H1 (cell line): ENCODE results near the gene SLC25A39. TPM values are rescaled to one million over a fixed set of nuclear protein-coding genes. Genes with fewer than 3 reads are reported as not detected.

ENCODE experiments used
- CTCF ChIA-PET: fragments of 300-600 bp; sonication (Branson Sonifier 250); formaldehyde crosslinking; loops from one replicate; lab custom pipeline; 2021; ENCODE audit not compliant: partially characterized antibody; lab: Charles Lee
- POLR2A ChIA-PET: fragments of 300-600 bp; sonication (Branson Sonifier 250); formaldehyde crosslinking; loops from one replicate; lab custom pipeline; 2021; ENCODE audit warnings: inconsistent platforms; ENCODE audit not compliant: partially characterized antibody; lab: Charles Lee
- DNase-seq, 2 experiments: peaks; one replicate each; pipeline versions ENCODE4 v3.0.0 to v3.0.0-alpha.2; 2010 to 2022; ENCODE audit warnings: low spot score in 2 of 2, low read depth in 1 of 2, mixed read lengths in 1 of 2
- FAIRE-seq: peaks from 2 replicates; lab custom pipeline; 2011; peaks lifted over from hg19 to GRCh38; lab: Jason Lieb, UNC
- H2AFZ ChIP-seq: 2 replicates; pipeline ENCODE4 v1.8.1; 2012; ENCODE audit warnings: low read length, inconsistent platforms
- H2AK5ac ChIP-seq: 2 replicates; pipeline ENCODE4 v1.6.1; 2013; ENCODE audit warnings: low read depth, low read length
- H2BK120ac ChIP-seq: replicated peaks from 2 replicates; pipeline ENCODE3; 2013; ENCODE audit warnings: low read depth, low read length, inconsistent platforms
- H2BK12ac ChIP-seq: 2 replicates; pipeline ENCODE4 v1.6.1; 2013; ENCODE audit warnings: low read depth, low read length
- H2BK15ac ChIP-seq: 2 replicates; pipeline ENCODE4 v1.6.1; 2013; ENCODE audit warnings: low read length
- H2BK20ac ChIP-seq: 2 replicates; pipeline ENCODE4 v1.6.1; 2013; ENCODE audit warnings: low read length
- H2BK5ac ChIP-seq: 2 replicates; pipeline ENCODE4 v1.6.1; 2013; ENCODE audit warnings: low read depth, low read length
- H3K14ac ChIP-seq: 2 replicates; pipeline ENCODE4 v1.6.1; 2013; ENCODE audit warnings: inconsistent platforms; ENCODE audit not compliant: insufficient read length
- H3K18ac ChIP-seq: 2 replicates; pipeline ENCODE4 v1.6.1; 2013; ENCODE audit warnings: low read length; ENCODE audit errors: extremely low read depth
- H3K23ac ChIP-seq: 2 replicates; pipeline ENCODE4 v1.6.1; 2013; ENCODE audit warnings: inconsistent platforms; ENCODE audit not compliant: insufficient read length
- H3K23me2 ChIP-seq: 2 replicates; pipeline ENCODE4 v1.6.1; 2013; ENCODE audit warnings: low read depth, low read length
- H3K27ac ChIP-seq: 2 replicates; pipeline ENCODE4 v1.6.1; 2011; ENCODE audit warnings: low read depth, low read length, inconsistent platforms
- H3K27me3 ChIP-seq, 4 experiments: replicated peaks in 1 of 4; 1 replicate in 1 of 4; 2 replicates in 3 of 4; pipeline versions ENCODE4 v1.6.1 to v1.8.1; 2011 to 2013; ENCODE audit warnings: low read length in 3 of 4, mild to moderate bottlenecking in 3 of 4, inconsistent platforms in 2 of 4, mixed read lengths in 2 of 4, moderate library complexity in 1 of 4; ENCODE audit not compliant: control insufficient read depth in 3 of 4, insufficient read depth in 3 of 4; ENCODE audit errors: extremely low read depth in 1 of 4
- H3K36me3 ChIP-seq, 4 experiments: 2 replicates each; pipeline versions ENCODE4 v1.6.1 to v1.8.1; 2011 to 2013; ENCODE audit warnings: mild to moderate bottlenecking in 4 of 4, low read length in 3 of 4, moderate library complexity in 2 of 4, control low read depth in 1 of 4, inconsistent platforms in 1 of 4; ENCODE audit not compliant: insufficient read depth in 4 of 4, control insufficient read depth in 2 of 4
- H3K4ac ChIP-seq: replicated peaks from 2 replicates; pipeline ENCODE3; 2013; ENCODE audit warnings: low read length, low read depth, mixed read lengths, inconsistent platforms; ENCODE audit not compliant: insufficient read length
- H3K4me1 ChIP-seq, 4 experiments: replicated peaks in 1 of 4; 1 replicate in 1 of 4; 2 replicates in 3 of 4; pipeline versions ENCODE4 v1.6.1 to v1.8.1; 2011 to 2013; ENCODE audit warnings: low read length in 3 of 4, inconsistent platforms in 2 of 4, mixed read lengths in 1 of 4; ENCODE audit not compliant: insufficient read depth in 4 of 4, control insufficient read depth in 3 of 4
- H3K4me2 ChIP-seq, 2 experiments: 2 replicates each; pipeline versions ENCODE4 v1.6.1 to v1.8.1; 2011 to 2013; ENCODE audit warnings: low read depth in 2 of 2, low read length in 2 of 2, control low read depth in 1 of 2, inconsistent platforms in 1 of 2, mild to moderate bottlenecking in 1 of 2; ENCODE audit not compliant: insufficient read depth in 1 of 2
- H3K4me3 ChIP-seq, 4 experiments: fragments of 200-600, 300-600 bp in 1 of 4; sonication (generic), shearing (Covaris generic), sonication (Bioruptor Twin) in 1 of 4; 2 replicates each; pipeline versions ENCODE4 v1.5.1 to v1.8.1; 2011 to 2016; ENCODE audit warnings: low read length in 4 of 4, low read depth in 3 of 4, control low read depth in 2 of 4, inconsistent platforms in 2 of 4, mild to moderate bottlenecking in 2 of 4, mixed read lengths in 1 of 4, moderate library complexity in 1 of 4; ENCODE audit not compliant: insufficient read depth in 2 of 4; ENCODE audit errors: extremely low read depth in 1 of 4
- H3K56ac ChIP-seq: replicated peaks from 2 replicates; pipeline ENCODE3; 2013; ENCODE audit warnings: low read depth, mild to moderate bottlenecking, mixed read lengths, low read length, inconsistent platforms; ENCODE audit not compliant: insufficient read length
- H3K79me1 ChIP-seq: 2 replicates; pipeline ENCODE4 v1.6.1; 2013; ENCODE audit warnings: low read depth, low read length, control low read depth
- H3K79me2 ChIP-seq, 2 experiments: 2 replicates each; pipeline versions ENCODE4 v1.6.1 to v1.8.1; 2012 to 2013; ENCODE audit warnings: low read length in 2 of 2, mild to moderate bottlenecking in 2 of 2, inconsistent platforms in 1 of 2; ENCODE audit not compliant: insufficient read depth in 2 of 2, control insufficient read depth in 1 of 2
- H3K9ac ChIP-seq, 4 experiments: replicated peaks in 1 of 4; 1 replicate in 1 of 4; 2 replicates in 3 of 4; pipeline versions ENCODE4 v1.6.1 to v1.8.1; 2011 to 2013; ENCODE audit warnings: low read depth in 3 of 4, low read length in 3 of 4, control low read depth in 2 of 4, mild to moderate bottlenecking in 2 of 4, moderate library complexity in 2 of 4, inconsistent platforms in 1 of 4; ENCODE audit errors: extremely low read depth in 1 of 4
- H3K9me3 ChIP-seq, 2 experiments: 2 replicates each; pipeline versions ENCODE4 v1.6.1 to v1.8.1; 2012 to 2013; ENCODE audit warnings: mild to moderate bottlenecking in 2 of 2, moderate library complexity in 2 of 2, control low read depth in 1 of 2, inconsistent platforms in 1 of 2, low read depth in 1 of 2, low read length in 1 of 2, mixed read lengths in 1 of 2; ENCODE audit not compliant: insufficient read depth in 2 of 2
- H4K20me1 ChIP-seq, 2 experiments: replicated peaks in 1 of 2; 2 replicates each; pipeline versions ENCODE3 to v1.8.1; 2011 to 2013; ENCODE audit warnings: inconsistent platforms in 2 of 2, low read length in 2 of 2, mild to moderate bottlenecking in 1 of 2; ENCODE audit not compliant: insufficient read depth in 2 of 2, control insufficient read depth in 1 of 2
- H4K5ac ChIP-seq: 2 replicates; pipeline ENCODE4 v1.6.1; 2013; ENCODE audit warnings: low read length, low read depth, mixed read lengths, inconsistent platforms; ENCODE audit not compliant: insufficient read length
- H4K8ac ChIP-seq: 2 replicates; pipeline ENCODE4 v1.8.0; 2013; ENCODE audit warnings: mild to moderate bottlenecking, moderate library complexity, low read length, inconsistent platforms; ENCODE audit not compliant: insufficient read depth; ENCODE audit errors: extremely low read depth
- H4K91ac ChIP-seq: replicated peaks from 2 replicates; pipeline ENCODE3; 2013; ENCODE audit warnings: low read length, mixed read lengths, inconsistent platforms; ENCODE audit not compliant: insufficient read length
- GTF2F1 ChIP-seq: IDR thresholded peaks from 2 replicates; pipeline ENCODE4 v1.6.1; 2012; ENCODE audit warnings: low read depth, low read length, improper control_type of control experiment, borderline replicate concordance
- KDM1A ChIP-seq: fragments of 200-600, 300-600 bp; sonication (generic); IDR thresholded peaks from 2 replicates; pipeline ENCODE4 v1.7.1; 2016; ENCODE audit warnings: mild to moderate bottlenecking, low read length, borderline replicate concordance
- RXRA ChIP-seq: IDR thresholded peaks from 2 replicates; pipeline ENCODE4 v1.6.1; 2011; ENCODE audit warnings: low read depth, mild to moderate bottlenecking, low read length, moderate library complexity; ENCODE audit not compliant: insufficient read depth
- SIRT6 ChIP-seq: IDR thresholded peaks from one replicate; pipeline ENCODE4 v1.7.1; 2012; ENCODE audit warnings: low read length, inconsistent platforms
- TAF1 ChIP-seq: IDR thresholded peaks from 2 replicates; pipeline ENCODE4 v1.6.1; 2011; ENCODE audit warnings: mild to moderate bottlenecking, low read depth, low read length
- TCF12 ChIP-seq: IDR thresholded peaks from 2 replicates; pipeline ENCODE4 v1.6.1; 2011; ENCODE audit warnings: low read depth, mild to moderate bottlenecking, low read length
- WGBS, 2 experiments: shearing (Covaris generic) in 1 of 2; methylation state at CpG; one replicate each; pipeline versions ENCODE4 v1.1.6 to v1.1.7; 2013 to 2015; ENCODE audit warnings: low lambda C conversion rate in 2 of 2, mixed read lengths in 2 of 2, inconsistent platforms in 1 of 2, low coverage in 1 of 2, missing lambda C conversion rate in 1 of 2; ENCODE audit not compliant: insufficient replicate concordance in 2 of 2, insufficient coverage in 1 of 2, insufficient read length in 1 of 2; ENCODE audit errors: extremely low coverage in 1 of 2, missing lambda C conversion rate in 1 of 2; 5-methylcytosine and 5-hydroxymethylcytosine counted together
- polyA plus RNA-seq, 7 experiments: library from polyadenylated mRNA; depleted of rRNA in 3 of 7; stranded (reverse) in 5 of 7; unstranded in 2 of 7; fragments of >200 nt in 5 of 7; fragments of 200-250 nt in 2 of 7; gene quantifications; 1 replicate in 5 of 7; 2 replicates in 1 of 7; 4 replicates in 1 of 7; pipeline versions ENCODE4 v1.2.1 to v1.2.3, GENCODE V29; 2011 to 2013; ENCODE audit warnings: missing spikeins in 2 of 7, mixed read lengths in 2 of 7
- total RNA-seq: library from RNA; stranded (reverse); fragmentation: NEBNext Ultra II Directional; extraction: Animal tissue kit (Norgen Biotek cat#: 25700); gene quantifications from 2 replicates; pipeline ENCODE4 v1.2.1, GENCODE V29; 2021

The SLC25A39 gene
- total and polyA plus RNA-seq, 2 of the 8 experiments (the other 6 are each of a cell fraction or from before 2014, with no cell fraction given): 200 to 291 TPM

- Histone ChIP-seq H2BK20ac (no peak overlapping the region), H3K4ac (no peak overlapping the region), H3K27me3 (no peaks in the 10 kb centered on the region), H3K9me3 (no peaks in the 10 kb centered on the region), H3K79me2 (no peaks in the 10 kb centered on the region), H2AFZ (no peak overlapping the region), H3K56ac (no peak overlapping the region), H3K36me3 (no peaks in the 10 kb centered on the region), H2BK15ac (no peak overlapping the region), H4K91ac (no peak overlapping the region), H3K14ac (no peak overlapping the region), H2BK12ac (no peak overlapping the region), H2BK120ac (no peak overlapping the region), H2BK5ac (no peak overlapping the region), H3K4me1 (no peaks in the 10 kb centered on the region), H4K5ac (no peak overlapping the region), H3K18ac (no peak overlapping the region), H3K27ac (no peak overlapping the region), H3K4me2 (no peak overlapping the region), H3K9ac (no peak overlapping the region), H3K4me3 (no peak overlapping the region), H2AK5ac (no peak overlapping the region), H4K20me1 (no peaks in the 10 kb centered on the region), H3K23me2 (no peaks in the 10 kb centered on the region), H3K23ac (no peak overlapping the region), H4K8ac (no peak overlapping the region), H3K79me1 (no peaks in the 10 kb centered on the region)
- no peak for FAIRE-seq
- ChIA-PET POLR2A (interaction anchor here (0.6 to 1.9 kb wide), 5 partner anchors 9 to 58 kb away, joined by 3 to 7 read pairs (median 3); partner anchors contain the start of gene RUNDC3A), CTCF (interaction anchor here (0.7 to 2.0 kb wide), 8 partner anchors 14 to 78 kb away, joined by 3 to 5 read pairs (median 3); no protein-coding TSS in a partner anchor)
- DNase-seq: no peak
- WGBS, 2 experiments: 81% methylated on average over 7 of the region's 8 CpGs; no CpG with 5 or more reads in 1 of the 2 experiments
- TF ChIP-seq TAF1 (no peak), SIRT6 (no peak), KDM1A (no peak), GTF2F1 (no peak), TCF12 (no peak), RXRA (no peak)
These were observed 37.0 kb downstream of the SLC25A39 start for GRCh38 chr17:44287651-44288050.
